Measurements from ENCODE around the gene SCGB1C1.

The SCGB1C1 gene

DNA sequence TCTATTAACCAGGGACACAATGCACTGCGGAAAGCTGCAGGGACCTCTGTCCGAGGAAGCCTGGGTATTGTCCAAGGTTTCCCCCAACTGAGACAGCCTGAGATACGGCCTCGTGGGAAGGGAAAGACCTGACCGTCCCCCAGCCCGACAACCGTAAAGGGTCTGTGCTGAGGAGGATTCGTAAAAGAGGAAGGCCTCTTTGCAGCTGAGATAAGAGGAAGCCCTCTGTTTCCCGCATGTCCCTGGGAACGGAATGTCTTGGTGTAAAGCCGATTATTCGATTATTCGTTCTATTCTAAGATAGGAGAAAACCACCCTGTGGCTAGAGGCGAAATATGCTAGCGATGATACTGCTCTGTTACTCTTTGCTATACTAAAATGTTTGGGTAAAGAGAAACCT lies 9.1 kb downstream of the SCGB1C1 start:
- Histone ChIP-seq H3K9ac (ENCODE audit: low read length) (no peak overlapping the region), H2AFZ (ENCODE audit: low read depth, low read length, severe bottlenecking) (no peak overlapping the region), H3F3A (ENCODE audit: insufficient read depth) (no peaks in the 10 kb centered on the region), H3K9me2 (replicated peaks; ENCODE audit: insufficient read depth, low read length) (no peaks in the 10 kb centered on the region), H3K27ac (ENCODE audit: low read depth, low read length) (no peak overlapping the region), H3K27me3 (ENCODE audit: low read length) (no peaks in the 10 kb centered on the region), H3K79me2 (ENCODE audit: insufficient read depth, low read length) (peaks cover 11% of the 10 kb centered on the region), H3K36me3 (ENCODE audit: low read length) (no peaks in the 10 kb centered on the region), H4K20me1 (ENCODE audit: low read depth, low read length) (no peaks in the 10 kb centered on the region), H3K9me3 (ENCODE audit: insufficient read depth, low read length) (no peaks in the 10 kb centered on the region), H3K4me3 (ENCODE audit: insufficient read depth, low read length, poor library complexity, severe bottlenecking) (no peak overlapping the region), H3K4me2 (ENCODE audit: low read depth, low read length, poor library complexity, severe bottlenecking) (no peak overlapping the region)
- TF ChIP-seq EZH2phosphoT487 (conservative IDR thresholded peaks at IDR 0.05; ENCODE audit: low read length) = no peak
- TF ChIP-seq, protein P1, sequence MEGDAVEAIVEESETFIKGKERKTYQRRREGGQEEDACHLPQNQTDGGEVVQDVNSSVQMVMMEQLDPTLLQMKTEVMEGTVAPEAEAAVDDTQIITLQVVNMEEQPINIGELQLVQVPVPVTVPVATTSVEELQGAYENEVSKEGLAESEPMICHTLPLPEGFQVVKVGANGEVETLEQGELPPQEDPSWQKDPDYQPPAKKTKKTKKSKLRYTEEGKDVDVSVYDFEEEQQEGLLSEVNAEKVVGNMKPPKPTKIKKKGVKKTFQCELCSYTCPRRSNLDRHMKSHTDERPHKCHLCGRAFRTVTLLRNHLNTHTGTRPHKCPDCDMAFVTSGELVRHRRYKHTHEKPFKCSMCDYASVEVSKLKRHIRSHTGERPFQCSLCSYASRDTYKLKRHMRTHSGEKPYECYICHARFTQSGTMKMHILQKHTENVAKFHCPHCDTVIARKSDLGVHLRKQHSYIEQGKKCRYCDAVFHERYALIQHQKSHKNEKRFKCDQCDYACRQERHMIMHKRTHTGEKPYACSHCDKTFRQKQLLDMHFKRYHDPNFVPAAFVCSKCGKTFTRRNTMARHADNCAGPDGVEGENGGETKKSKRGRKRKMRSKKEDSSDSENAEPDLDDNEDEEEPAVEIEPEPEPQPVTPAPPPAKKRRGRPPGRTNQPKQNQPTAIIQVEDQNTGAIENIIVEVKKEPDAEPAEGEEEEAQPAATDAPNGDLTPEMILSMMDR (IDR thresholded peaks at IDR 0.05; ENCODE audit: insufficient read depth, low read length, poor library complexity, severe bottlenecking) = no peak

DNA sequence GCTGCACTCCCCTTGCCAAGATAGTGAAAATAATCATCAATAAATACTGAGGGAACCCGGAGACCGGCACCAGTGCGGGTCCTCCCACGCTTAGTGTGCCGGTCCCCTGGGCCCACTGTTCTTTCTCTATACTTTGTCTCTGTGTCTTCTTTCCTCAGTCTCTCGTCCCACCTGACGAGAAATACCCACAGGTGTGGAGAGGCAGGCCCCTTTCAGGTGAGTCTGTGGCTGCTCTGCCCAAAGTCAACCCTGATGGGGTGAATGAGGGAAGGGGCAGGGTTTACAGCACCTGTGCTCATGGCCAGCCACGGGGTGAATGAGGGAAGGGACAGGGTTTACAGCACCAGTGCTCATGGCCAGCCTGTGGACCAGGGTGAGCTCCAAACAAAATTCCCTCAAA lies 9.6 kb downstream of the SCGB1C1 start:
- TF ChIP-seq, protein P1 (IDR thresholded peaks at IDR 0.05; ENCODE audit: insufficient read depth, low read length, poor library complexity, severe bottlenecking) = no peak
- TF ChIP-seq EZH2phosphoT487 (conservative IDR thresholded peaks at IDR 0.05; ENCODE audit: low read length) = no peak
- no peak overlapping the region for H3K4me3 ChIP-seq (ENCODE audit: insufficient read depth, low read length, poor library complexity, severe bottlenecking)
- H3K9me2 ChIP-seq (replicated peaks; ENCODE audit: insufficient read depth, low read length) = no peaks in the 10 kb centered on the region
- no peak overlapping the region for H3K4me2 ChIP-seq (ENCODE audit: low read depth, low read length, poor library complexity, severe bottlenecking)
- peaks cover 11% of the 10 kb centered on the region for H3K79me2 ChIP-seq (ENCODE audit: insufficient read depth, low read length)
- H3K27ac ChIP-seq (ENCODE audit: low read depth, low read length) = no peak overlapping the region
- H3K36me3 ChIP-seq (ENCODE audit: low read length) = no peaks in the 10 kb centered on the region
- no peak overlapping the region for H2AFZ ChIP-seq (ENCODE audit: low read depth, low read length, severe bottlenecking)
- H3F3A ChIP-seq (ENCODE audit: insufficient read depth) = peaks cover under 1% of the 10 kb centered on the region
- H3K27me3 ChIP-seq (ENCODE audit: low read length) = no peaks in the 10 kb centered on the region
- no peaks in the 10 kb centered on the region for H4K20me1 ChIP-seq (ENCODE audit: low read depth, low read length)
- no peak overlapping the region for H3K9ac ChIP-seq (ENCODE audit: low read length)
- H3K9me3 ChIP-seq (ENCODE audit: insufficient read depth, low read length) = no peaks in the 10 kb centered on the region

DNA sequence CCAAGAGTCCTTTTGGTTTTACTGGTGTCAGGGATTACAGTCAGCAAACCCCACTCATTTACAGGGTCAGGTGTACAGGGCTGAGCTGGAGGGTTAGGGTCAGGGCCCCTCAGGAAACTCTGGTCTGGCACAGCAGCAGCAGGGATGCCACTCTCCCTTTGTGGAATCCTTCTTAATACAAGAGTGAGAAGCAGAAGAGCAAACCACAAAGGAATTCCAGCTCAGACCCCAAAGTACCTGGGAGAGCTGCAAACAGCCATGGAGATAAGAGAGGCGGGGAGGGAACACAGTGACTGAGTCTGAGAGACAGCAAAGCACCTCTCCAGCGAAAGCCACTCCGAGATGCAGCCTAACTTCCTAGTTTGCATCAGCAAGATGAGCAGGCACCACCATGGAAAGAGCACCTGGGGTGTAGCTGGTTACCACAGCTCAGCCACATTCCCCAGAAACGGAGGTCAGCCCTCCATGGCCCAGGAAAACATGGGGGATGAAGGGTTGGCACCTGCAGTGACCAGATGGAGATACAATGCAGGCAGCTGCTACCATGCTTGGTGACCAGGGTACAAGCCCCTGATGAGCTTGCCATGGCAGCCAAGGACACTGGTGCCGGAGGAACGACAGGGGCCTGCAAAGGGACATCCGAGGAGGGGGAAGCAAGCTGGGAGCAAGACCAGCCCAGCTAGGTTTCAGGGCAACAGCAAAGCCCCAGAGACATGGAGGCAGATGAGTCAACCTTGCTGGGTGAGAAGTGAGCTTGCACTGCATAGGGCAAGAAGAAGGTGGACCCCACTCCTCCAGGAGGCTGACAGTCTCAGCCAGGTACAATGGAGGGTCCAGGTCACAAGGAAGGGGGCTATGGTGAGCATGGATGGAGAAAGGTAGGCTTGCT lies 10.4 kb downstream of the SCGB1C1 start:
- Histone ChIP-seq H3F3A (ENCODE audit: insufficient read depth) (peaks cover 9% of the 10 kb centered on the region), H4K20me1 (ENCODE audit: low read depth, low read length) (no peaks in the 10 kb centered on the region), H3K9ac (ENCODE audit: low read length) (no peak overlapping the region), H3K79me2 (ENCODE audit: insufficient read depth, low read length) (peaks cover 11% of the 10 kb centered on the region), H3K4me3 (ENCODE audit: insufficient read depth, low read length, poor library complexity, severe bottlenecking) (no peak overlapping the region), H3K9me2 (replicated peaks; ENCODE audit: insufficient read depth, low read length) (no peaks in the 10 kb centered on the region), H3K4me2 (ENCODE audit: low read depth, low read length, poor library complexity, severe bottlenecking) (no peak overlapping the region), H3K27me3 (ENCODE audit: low read length) (no peaks in the 10 kb centered on the region), H2AFZ (ENCODE audit: low read depth, low read length, severe bottlenecking) (no peak overlapping the region), H3K9me3 (ENCODE audit: insufficient read depth, low read length) (no peaks in the 10 kb centered on the region), H3K27ac (ENCODE audit: low read depth, low read length) (no peak overlapping the region), H3K36me3 (ENCODE audit: low read length) (no peaks in the 10 kb centered on the region)
- TF ChIP-seq EZH2phosphoT487 (conservative IDR thresholded peaks at IDR 0.05; ENCODE audit: low read length) = no peak
- TF ChIP-seq, protein P1 (IDR thresholded peaks at IDR 0.05; ENCODE audit: insufficient read depth, low read length, poor library complexity, severe bottlenecking) = no peak
